Activated CD4-positive, alpha-beta T cell treated with anti-CD3 and anti-CD28 coated beads, Interleukin-2, amount 50 U/mL, for 1 hour (primary cell): ENCODE data around the gene DENND1A.
"Not testable (repeated sequence)": the region's sequence is repeated elsewhere in the genome, so short reads cannot be mapped to it uniquely, and the experiment has no call there.

Experiments used
- DNase-seq: peaks from one replicate; pipeline ENCODE4 v3.0.0-alpha.2; 2020

The DENND1A gene

DNA sequence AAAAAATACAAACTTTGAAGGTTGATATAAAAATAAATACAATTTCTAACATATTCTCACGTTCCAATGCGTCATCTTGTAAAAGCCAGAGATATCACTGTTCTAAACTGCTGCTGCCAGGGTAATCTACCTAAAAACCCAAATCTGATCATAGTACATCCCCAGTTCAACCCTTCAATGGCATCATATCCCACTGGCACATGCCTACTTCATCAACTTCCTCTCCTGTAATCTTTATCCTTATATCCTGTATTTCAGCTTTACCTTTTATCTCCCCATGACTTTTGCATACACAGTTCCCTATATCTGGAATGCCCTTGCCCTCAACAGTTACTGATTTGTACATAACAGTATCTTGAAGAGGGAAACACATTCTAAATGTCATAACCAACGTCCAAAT, 7.5 kb downstream of the DENND1A start:
- no peak for DNase-seq

- no peak for DNase-seq
These were observed 15.3 kb downstream of the DENND1A start for GRCh38 chr9:123914517-123915196.

DNA sequence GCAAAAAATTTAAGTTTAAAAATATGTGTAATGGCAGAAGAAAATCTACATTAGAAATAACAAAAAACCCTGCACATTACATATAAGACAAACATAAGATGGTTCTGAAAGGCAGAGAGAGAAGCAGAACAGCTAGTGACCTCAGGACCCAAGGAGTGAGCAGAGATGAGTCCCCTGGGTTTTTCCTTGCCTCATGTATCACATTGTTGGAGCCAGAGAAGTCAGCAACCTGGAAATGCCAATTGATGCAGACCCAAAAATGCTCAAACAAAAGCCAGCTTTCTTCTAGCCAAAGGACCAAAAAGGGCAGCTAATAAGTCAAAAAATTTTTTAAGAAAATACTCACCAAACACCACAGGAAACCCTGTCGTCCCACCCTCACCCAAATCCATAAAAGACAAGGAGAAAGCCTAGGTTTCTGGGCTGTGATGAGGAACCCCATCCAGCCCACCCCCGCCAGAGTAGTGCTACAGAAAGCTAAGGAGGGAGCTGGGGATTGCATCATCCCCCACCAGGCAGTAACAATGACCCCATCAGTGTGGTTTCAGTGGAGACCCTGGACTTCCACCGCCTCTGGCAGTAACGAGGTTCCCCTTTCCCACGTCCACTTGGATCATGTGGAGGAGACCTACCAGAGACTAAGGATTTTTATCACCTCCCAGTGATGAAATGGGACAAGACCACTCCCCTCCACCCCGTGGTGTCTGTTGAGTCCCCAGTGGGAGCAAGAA, 17.6 kb downstream of the DENND1A start:
- DNase-seq: no peak

DNA sequence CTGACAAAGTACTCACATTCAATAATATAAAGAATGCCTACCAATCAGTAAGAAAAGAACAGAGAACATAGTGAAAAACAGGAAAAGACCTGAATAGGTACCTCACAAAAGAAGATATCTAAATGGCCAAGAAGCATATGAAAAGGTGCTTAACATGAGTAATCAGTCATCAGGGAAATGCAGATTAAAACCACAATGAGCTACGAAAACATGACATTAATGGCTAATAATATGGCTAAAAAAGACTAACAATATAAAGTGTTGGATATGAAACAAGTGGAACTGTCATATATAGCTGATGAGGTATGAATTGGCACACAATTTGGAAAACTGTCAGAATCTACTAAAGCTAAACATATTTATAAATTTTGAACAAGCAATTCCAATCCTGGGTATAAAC, 18.9 kb downstream of the DENND1A start:
- no peak for DNase-seq

DNA sequence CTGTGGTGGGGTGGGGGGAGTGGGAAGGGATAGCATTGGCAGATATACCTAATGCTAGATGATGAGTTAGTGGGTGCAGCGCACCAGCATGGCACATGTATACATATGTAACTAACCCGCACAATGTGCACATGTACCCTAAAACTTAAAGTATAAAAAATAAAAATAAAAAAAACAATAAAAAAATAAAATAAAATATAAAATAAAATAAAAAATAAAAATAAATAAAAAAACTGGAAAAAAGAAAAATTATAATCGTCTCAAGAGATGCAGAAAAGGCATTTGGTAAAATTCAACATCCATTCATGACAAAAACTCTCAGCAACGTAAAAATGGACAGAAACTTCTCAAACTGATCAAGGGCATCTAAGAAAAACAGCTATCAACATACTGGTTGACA, 20.7 kb downstream of the DENND1A start:
- DNase-seq: not testable (repeated sequence)

DNA sequence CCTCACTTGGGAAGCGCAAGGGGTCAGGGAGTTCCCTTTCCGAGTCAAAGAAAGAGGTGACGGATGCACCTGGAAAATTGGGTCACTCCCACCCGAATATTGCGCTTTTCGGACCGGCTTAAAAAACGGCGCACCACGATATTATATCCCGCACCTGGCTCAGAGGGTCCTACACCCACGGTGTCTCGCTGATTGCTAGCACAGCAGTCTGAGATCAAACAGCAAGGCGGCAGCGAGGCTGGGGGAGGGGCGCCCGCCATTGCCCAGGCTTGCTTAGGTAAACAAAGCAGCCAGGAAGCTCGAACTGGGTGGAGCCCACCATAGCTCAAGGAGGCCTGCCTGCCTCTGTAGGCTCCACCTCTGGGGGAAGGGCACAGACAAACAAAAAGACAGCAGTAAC, 26.4 kb downstream of the DENND1A start:
- DNase-seq: not testable (repeated sequence)

DNA sequence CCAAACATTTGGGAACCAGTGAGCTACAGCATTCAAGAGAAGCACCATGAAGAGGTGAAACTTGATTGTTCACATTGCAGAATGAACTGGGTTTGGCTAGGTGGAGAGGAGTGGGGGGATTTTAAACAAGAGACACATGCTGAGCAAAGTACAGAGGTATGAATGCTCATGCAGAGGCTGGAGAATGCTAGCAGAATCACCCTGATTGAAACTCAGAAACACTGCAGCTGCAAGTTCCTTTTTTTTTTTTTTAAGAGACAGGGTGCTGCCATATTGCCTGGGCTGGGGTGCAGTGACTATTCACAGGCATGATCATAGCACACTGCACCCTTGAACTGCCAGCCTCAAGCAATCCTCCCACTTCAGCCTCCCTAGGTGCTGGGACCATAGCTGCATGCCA, 35.1 kb downstream of the DENND1A start:
- DNase-seq: no peak

DNA sequence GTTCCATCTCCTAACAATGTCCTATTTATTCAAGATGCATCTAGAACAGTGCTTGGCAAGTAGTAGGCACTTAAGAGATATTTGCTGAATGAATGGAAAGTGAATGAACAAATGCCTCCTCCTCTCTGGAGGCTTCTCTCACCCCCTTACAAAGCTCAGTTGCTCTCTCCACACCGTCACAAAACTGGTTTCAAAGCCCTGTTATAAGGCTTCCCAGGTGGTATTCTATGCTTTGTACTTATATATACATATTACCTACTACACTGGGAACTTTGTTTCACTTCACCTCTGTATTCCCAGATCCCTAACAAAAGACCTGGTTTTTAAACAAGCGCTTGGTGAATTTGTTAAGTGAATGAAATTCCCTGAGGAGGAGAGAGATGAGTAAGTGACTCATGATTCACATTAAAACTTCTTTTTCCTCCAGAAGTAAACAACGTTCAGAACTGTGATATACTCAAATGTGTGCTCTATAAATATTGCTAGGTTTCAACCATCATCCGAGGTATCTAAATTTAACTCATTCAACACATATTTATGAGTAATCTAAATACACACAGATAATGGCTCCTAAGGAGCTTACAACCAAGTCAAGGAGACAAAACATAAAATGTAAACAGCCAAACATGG, 36.0 kb downstream of the DENND1A start:
- no peak for DNase-seq

DNA sequence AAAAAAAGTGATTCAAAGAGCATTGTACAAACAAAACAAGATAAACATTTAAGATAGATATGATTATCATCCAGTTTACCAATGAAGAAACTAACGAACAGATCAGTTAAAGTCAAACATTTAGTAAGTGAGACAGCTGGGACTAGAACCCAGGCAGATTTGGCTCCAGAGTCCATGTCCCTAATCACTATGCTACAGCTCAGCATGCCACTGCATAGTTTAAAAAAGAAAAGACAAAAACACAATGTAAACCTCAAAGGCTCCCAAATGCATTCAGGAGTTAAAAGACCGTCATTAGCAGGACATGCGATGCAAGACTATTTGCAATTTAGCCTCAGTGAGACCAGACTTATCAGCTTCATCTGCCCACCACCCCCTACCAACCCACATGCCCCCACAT, 36.8 kb downstream of the DENND1A start:
- DNase-seq: no peak

DNA sequence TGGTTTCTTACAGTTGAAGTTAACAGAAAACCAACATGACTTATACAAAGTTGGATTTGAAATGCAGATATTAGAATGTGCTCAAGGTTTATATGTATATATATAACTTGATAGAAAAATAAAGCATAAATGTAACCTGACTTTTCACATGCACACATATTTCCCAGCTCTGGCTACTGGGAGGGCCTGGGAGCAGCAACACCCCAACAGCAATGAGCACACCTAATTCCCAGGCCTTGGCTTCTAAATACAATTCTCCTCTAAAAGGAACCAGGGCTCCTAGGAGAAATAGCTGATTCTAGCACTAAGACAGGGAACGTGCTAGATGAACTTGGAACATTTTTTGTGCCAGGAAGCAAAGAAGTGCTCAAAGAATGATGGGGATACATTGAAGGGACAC, 42.1 kb downstream of the DENND1A start:
- no peak for DNase-seq

GRCh38 chr9:123885834-123886233, 44.1 kb downstream of the DENND1A start:
- DNase-seq: not testable (repeated sequence)

GRCh38 chr9:123883634-123884033, 46.3 kb downstream of the DENND1A start:
- no peak for DNase-seq

DNA sequence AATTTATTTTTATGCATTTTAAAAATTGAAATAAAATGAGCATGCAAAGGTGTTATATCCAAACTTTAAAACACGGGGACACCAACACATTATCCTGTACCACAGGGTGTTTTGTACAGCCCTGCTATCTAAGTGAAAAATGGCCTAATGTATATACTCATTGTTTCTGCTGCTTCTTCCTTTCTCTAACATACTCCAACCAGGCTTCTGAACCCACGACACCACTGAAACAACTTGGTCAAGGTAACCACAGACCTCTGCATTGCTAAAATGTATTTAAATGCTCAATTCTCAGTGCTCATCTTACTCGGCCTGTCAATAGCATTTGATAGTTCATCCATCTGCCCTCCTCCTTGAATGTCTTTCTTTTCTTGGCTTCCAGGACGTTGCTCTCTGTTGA, 48.3 kb downstream of the DENND1A start:
- no peak for DNase-seq

- DNase-seq: no peak
These were observed 49.5 kb downstream of the DENND1A start for GRCh38 chr9:123880420-123880819.

DNA sequence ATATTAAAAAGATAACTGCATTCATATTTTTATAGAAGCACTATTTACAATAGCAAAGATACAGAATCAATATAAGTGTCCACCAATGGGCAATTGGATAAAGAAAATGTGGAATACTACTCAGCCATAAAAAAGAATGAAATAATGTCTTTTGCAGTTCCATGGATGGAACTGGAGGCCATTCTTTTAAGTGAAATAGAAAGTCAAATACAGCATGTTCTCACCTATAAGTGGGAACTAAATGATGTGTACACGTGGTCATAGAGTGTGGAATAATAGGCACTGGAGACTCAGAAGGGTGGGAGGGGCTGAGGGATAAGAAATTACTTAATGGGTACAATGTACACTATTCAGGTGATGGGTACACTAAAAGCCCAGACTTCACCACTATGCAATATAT, 53.2 kb downstream of the DENND1A start:
- no peak for DNase-seq

DNA sequence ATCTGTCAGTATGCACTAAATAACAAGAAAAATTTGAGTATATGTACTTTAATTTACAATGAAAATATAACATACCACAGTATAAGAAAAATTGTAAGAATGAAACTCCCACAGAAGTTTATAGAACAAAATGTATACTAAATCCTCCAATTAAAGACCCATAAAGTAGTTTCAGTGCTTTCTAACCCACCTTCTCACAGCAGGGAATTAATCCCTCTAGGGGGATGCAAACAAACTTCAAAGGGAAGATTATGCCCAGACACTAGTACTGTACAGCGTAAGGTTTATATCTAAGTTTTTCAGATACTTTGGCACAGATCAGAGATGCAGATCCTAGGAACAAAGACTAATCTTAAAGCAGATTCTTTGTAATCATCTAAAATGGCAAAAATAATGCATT, 57.2 kb downstream of the DENND1A start:
- DNase-seq: no peak

- no peak for DNase-seq
These were observed 58.1 kb downstream of the DENND1A start for GRCh38 chr9:123871781-123872180.

DNA sequence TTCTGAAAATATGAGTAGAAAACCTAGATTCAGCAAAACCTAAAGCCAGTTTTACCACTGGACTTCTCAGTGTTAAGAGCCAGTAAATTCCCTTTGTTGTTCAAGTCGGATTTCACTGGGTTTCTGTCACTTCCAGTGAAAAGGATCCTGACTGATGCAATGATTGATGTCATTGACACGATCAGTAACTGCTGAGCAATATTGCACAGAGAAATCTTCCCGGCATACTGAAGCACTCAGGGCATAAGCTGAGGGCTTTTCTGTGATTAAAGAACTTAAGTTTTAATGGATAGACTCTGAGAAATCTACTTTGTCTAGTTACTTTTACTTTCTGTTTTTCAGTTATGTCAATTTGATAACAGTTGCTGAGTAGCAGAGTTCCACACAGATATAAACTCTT, 61.9 kb downstream of the DENND1A start:
- DNase-seq: no peak

DNA sequence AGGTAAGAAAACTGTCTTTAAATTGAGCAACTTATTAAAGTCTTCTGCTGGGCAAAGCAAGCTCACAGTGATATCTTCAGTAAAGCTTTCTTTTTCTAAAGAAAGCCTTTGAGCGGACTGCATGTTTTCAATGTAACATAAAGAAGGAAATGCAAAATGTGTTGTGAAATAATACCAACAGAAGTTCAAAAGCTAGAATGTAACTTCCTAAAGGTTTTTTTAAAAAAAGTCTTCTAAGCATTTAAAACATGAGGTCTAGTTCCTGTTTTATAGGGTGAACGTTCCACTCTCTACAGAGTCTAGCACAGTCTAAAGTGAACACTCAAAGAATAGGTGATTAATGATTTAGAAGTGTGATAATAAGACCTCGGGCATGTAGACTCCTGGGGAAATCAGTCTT, 62.9 kb downstream of the DENND1A start:
- no peak for DNase-seq

GRCh38 chr9:123866497-123866896, 63.4 kb downstream of the DENND1A start:
- no peak for DNase-seq

GRCh38 chr9:123865226-123866000, 64.5 kb downstream of the DENND1A start:
- no peak for DNase-seq

GRCh38 chr9:123864251-123864650, 65.7 kb downstream of the DENND1A start:
- DNase-seq: no peak

- no peak for DNase-seq
These were observed 66.6 kb downstream of the DENND1A start for GRCh38 chr9:123863164-123863855.
